Karpas-422 (cell line): ENCODE data around the gene COL15A1. TPM values are rescaled to one million over a fixed set of nuclear protein-coding genes. Genes with fewer than 3 reads are reported as not detected.

Experiments used
- DNase-seq: peaks from one replicate; pipeline ENCODE4 v3.0.0-alpha.2; 2015
- H2AFZ ChIP-seq: fragments of 200-600 bp; sonication (generic); 2 replicates; pipeline ENCODE4 v1.6.1; 2014; ENCODE audit warnings: antibody characterized with exemption, low read length, mixed read lengths
- H3K27ac ChIP-seq: fragments of 200-600 bp; sonication (generic); 2 replicates; pipeline ENCODE4 v1.5.1; 2014; ENCODE audit warnings: mild to moderate bottlenecking, low read length, moderate library complexity
- H3K27me3 ChIP-seq: fragments of 200-600 bp; sonication (generic); 2 replicates; pipeline ENCODE4 v1.6.1; 2014; ENCODE audit warnings: low read length, mixed read lengths
- H3K36me3 ChIP-seq: fragments of 200-600 bp; sonication (generic); 2 replicates; pipeline ENCODE4 v1.6.1; 2014; ENCODE audit warnings: low read length, mixed read lengths; ENCODE audit not compliant: insufficient read depth
- H3K4me1 ChIP-seq: fragments of 200-600 bp; sonication (generic); 2 replicates; pipeline ENCODE4 v1.6.1; 2014; ENCODE audit warnings: mild to moderate bottlenecking, low read length, mixed read lengths
- H3K4me2 ChIP-seq: fragments of 200-600 bp; sonication (generic); 2 replicates; pipeline ENCODE4 v1.6.1; 2014; ENCODE audit warnings: low read length, low read depth, mild to moderate bottlenecking; ENCODE audit not compliant: poor library complexity, severe bottlenecking
- H3K4me3 ChIP-seq: fragments of 200-600 bp; sonication (generic); 2 replicates; pipeline ENCODE4 v1.5.1; 2014; ENCODE audit warnings: mild to moderate bottlenecking, antibody characterized with exemption, low read length, mixed read lengths
- H3K79me2 ChIP-seq: fragments of 200-600 bp; sonication (generic); 2 replicates; pipeline ENCODE4 v1.6.1; 2014; ENCODE audit warnings: mild to moderate bottlenecking, low read length, mixed read lengths
- H3K9ac ChIP-seq: fragments of 200-600 bp; sonication (generic); 2 replicates; pipeline ENCODE4 v1.6.0; 2014; ENCODE audit warnings: low read length
- H3K9me2 ChIP-seq: fragments of 200-600 bp; sonication (generic), shearing (Covaris generic); replicated peaks from 2 replicates; pipeline ENCODE4 v1.6.0; 2014; ENCODE audit warnings: mild to moderate bottlenecking, low read length, moderate library complexity; ENCODE audit not compliant: insufficient read depth
- H3K9me3 ChIP-seq: fragments of 300-700, 200-600 bp; sonication (generic); 2 replicates; pipeline ENCODE4 v1.6.1; 2014; ENCODE audit warnings: low read length, mixed read lengths
- H4K20me1 ChIP-seq: fragments of 200-600 bp; sonication (generic); 2 replicates; pipeline ENCODE4 v1.6.1; 2014; ENCODE audit warnings: mild to moderate bottlenecking, antibody characterized with exemption, low read length, low read depth; ENCODE audit not compliant: insufficient read depth
- total RNA-seq: library from RNA; depleted of rRNA; stranded (reverse); fragments of >200 nt; shearing (Covaris generic); gene quantifications from 2 replicates; pipeline ENCODE4 v1.2.3, GENCODE V29; 2014; ENCODE audit warnings: low replicate concordance

Gene COL15A1
- total RNA-seq, 1 experiment from 2014 or later = 0.93 TPM

- Histone ChIP-seq H3K36me3 (no peaks in the 10 kb centered on the region), H3K9ac (no peak overlapping the region), H3K9me3 (no peaks in the 10 kb centered on the region), H3K79me2 (no peaks in the 10 kb centered on the region), H4K20me1 (no peaks in the 10 kb centered on the region), H3K9me2 (no peaks in the 10 kb centered on the region), H2AFZ (no peak overlapping the region), H3K4me3 (no peak overlapping the region), H3K4me1 (peaks cover 3% of the 10 kb centered on the region; the same call in 1 of the 2 replicates), H3K27me3 (no peaks in the 10 kb centered on the region), H3K27ac (no peak overlapping the region), H3K4me2 (no peak overlapping the region)
- DNase-seq = no peak
These were observed 25.8 kb upstream of the COL15A1 start for GRCh38 chr9:98917746-98918487.

GRCh38 chr9:98921732-98922131, 22.0 kb upstream of the COL15A1 start:
- Histone ChIP-seq H3K4me3 (no peak overlapping the region), H3K27me3 (no peaks in the 10 kb centered on the region), H3K9ac (no peak overlapping the region), H3K79me2 (no peaks in the 10 kb centered on the region), H3K4me1 (peaks cover 5% of the 10 kb centered on the region; the same call in 1 of the 2 replicates), H4K20me1 (no peaks in the 10 kb centered on the region), H3K9me3 (no peaks in the 10 kb centered on the region), H3K27ac (no peak overlapping the region), H3K36me3 (no peaks in the 10 kb centered on the region), H3K4me2 (no peak overlapping the region), H3K9me2 (no peaks in the 10 kb centered on the region), H2AFZ (no peak overlapping the region)
- DNase-seq = no peak

GRCh38 chr9:98922721-98923435, 20.8 kb upstream of the COL15A1 start:
- Histone ChIP-seq H3K4me3 (no peak overlapping the region; the same call in 1 of the 2 replicates), H3K27me3 (no peaks in the 10 kb centered on the region), H3K9me2 (no peaks in the 10 kb centered on the region), H3K27ac (no peak overlapping the region), H3K79me2 (no peaks in the 10 kb centered on the region), H3K9me3 (no peaks in the 10 kb centered on the region), H3K9ac (no peak overlapping the region; the same call in 1 of the 2 replicates), H3K4me1 (peaks cover 5% of the 10 kb centered on the region; the same call in 1 of the 2 replicates), H4K20me1 (no peaks in the 10 kb centered on the region), H3K36me3 (no peaks in the 10 kb centered on the region), H3K4me2 (peak overlapping the region; percentile 24), H2AFZ (no peak overlapping the region)
- DNase-seq = no peak

- Histone ChIP-seq H3K4me3 (no peak overlapping the region), H3K27ac (no peak overlapping the region), H3K27me3 (no peaks in the 10 kb centered on the region), H3K9me3 (no peaks in the 10 kb centered on the region), H3K79me2 (no peaks in the 10 kb centered on the region), H3K4me2 (no peak overlapping the region), H4K20me1 (no peaks in the 10 kb centered on the region), H2AFZ (no peak overlapping the region), H3K36me3 (no peaks in the 10 kb centered on the region), H3K4me1 (peaks cover 5% of the 10 kb centered on the region; the same call in 1 of the 2 replicates), H3K9me2 (no peaks in the 10 kb centered on the region), H3K9ac (no peak overlapping the region)
- DNase-seq = no peak
These were observed 20.1 kb upstream of the COL15A1 start for GRCh38 chr9:98923451-98924123.

- H3K9ac ChIP-seq = no peak overlapping the region
- no peak overlapping the region for H3K4me3 ChIP-seq
- peaks cover 5% of the 10 kb centered on the region; the same call in 1 of the 2 replicates for H3K4me1 ChIP-seq
- no peaks in the 10 kb centered on the region for H3K9me2 ChIP-seq
- H3K27ac ChIP-seq = no peak overlapping the region
- no peaks in the 10 kb centered on the region for H3K27me3 ChIP-seq
- no peak overlapping the region for H3K4me2 ChIP-seq
- no peak for DNase-seq
- H4K20me1 ChIP-seq = no peaks in the 10 kb centered on the region
- no peak overlapping the region for H2AFZ ChIP-seq
- no peaks in the 10 kb centered on the region for H3K36me3 ChIP-seq
- no peaks in the 10 kb centered on the region for H3K9me3 ChIP-seq
- H3K79me2 ChIP-seq = no peaks in the 10 kb centered on the region
These were observed 18.5 kb upstream of the COL15A1 start for GRCh38 chr9:98924946-98925820.

- Histone ChIP-seq H3K79me2 (no peaks in the 10 kb centered on the region), H3K9ac (no peak overlapping the region), H2AFZ (no peak overlapping the region), H3K27me3 (no peaks in the 10 kb centered on the region), H4K20me1 (no peaks in the 10 kb centered on the region), H3K4me3 (no peak overlapping the region), H3K4me1 (peaks cover 5% of the 10 kb centered on the region; the same call in 1 of the 2 replicates), H3K36me3 (no peaks in the 10 kb centered on the region), H3K27ac (no peak overlapping the region), H3K4me2 (no peak overlapping the region), H3K9me2 (no peaks in the 10 kb centered on the region), H3K9me3 (no peaks in the 10 kb centered on the region)
- DNase-seq = no peak
These were observed 17.8 kb upstream of the COL15A1 start for GRCh38 chr9:98925956-98926355.

GRCh38 chr9:98927724-98928123, 16.0 kb upstream of the COL15A1 start:
- Histone ChIP-seq H3K9ac (no peak overlapping the region), H3K4me3 (no peak overlapping the region), H3K9me2 (no peaks in the 10 kb centered on the region), H3K27ac (no peak overlapping the region), H2AFZ (no peak overlapping the region), H3K36me3 (no peaks in the 10 kb centered on the region), H4K20me1 (no peaks in the 10 kb centered on the region), H3K9me3 (no peaks in the 10 kb centered on the region), H3K4me2 (no peak overlapping the region), H3K4me1 (peaks cover 4% of the 10 kb centered on the region; the same call in 1 of the 2 replicates), H3K79me2 (no peaks in the 10 kb centered on the region), H3K27me3 (no peaks in the 10 kb centered on the region)
- no peak for DNase-seq
